Measurements from ENCODE around the gene B4GALT2. TPM values are rescaled to one million over a fixed set of nuclear protein-coding genes. Genes with fewer than 3 reads are reported as not detected.
A peak's percentile ranks its signal among the peaks of the same experiment; 100 is the strongest.

The B4GALT2 gene
- total RNA-seq, 4 donors from 2014 or later: 2.3 to 45.8 (median 18.5) TPM

DNA sequence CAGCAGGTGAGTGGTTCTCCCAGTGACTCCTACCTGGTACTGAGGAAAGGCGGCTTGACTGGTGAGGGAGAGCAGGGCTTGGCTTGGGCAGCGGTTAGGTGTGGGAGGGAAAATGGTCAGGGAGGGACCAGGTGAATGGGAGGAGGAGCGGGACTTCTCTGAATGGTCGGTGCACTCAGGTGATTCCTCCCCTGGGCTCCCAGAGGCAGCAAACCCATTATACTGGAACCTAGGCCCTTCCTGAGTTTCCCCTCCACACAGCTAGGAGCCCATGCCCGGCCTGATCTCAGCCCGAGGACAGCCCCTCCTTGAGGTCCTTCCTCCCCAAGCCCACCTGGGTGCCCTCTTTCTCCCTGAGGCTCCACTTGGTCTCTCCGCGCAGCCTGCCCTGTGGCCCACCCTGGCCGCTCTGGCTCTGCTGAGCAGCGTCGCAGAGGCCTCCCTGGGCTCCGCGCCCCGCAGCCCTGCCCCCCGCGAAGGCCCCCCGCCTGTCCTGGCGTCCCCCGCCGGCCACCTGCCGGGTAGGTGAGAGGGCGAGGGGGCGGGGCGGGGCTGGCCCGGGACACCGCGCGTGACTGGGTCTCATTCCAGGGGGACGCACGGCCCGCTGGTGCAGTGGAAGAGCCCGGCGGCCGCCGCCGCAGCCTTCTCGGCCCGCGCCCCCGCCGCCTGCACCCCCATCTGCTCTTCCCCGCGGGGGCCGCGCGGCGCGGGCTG, 43.1 kb upstream of the B4GALT2 start:
- Histone ChIP-seq H3K27ac (no peak overlapping the region), H3K9me3 (no peaks in the 10 kb centered on the region), H3K4me1 (peaks cover 0 to 11% of the 10 kb centered on the region in 2 donors), H3K4me3 (peak overlapping the region; percentile 13 to 34), H3K36me3 (no peaks in the 10 kb centered on the region), H3K27me3 (no peaks in the 10 kb centered on the region)
- intact Hi-C loops (cut with DNase I; ENCODE audit: low total_unique reads): loop anchor here (5.0 kb wide), 1 partner anchor 174 kb away; no protein-coding TSS in a partner anchor
- no peak for DNase-seq
- TF ChIP-seq, protein P1, sequence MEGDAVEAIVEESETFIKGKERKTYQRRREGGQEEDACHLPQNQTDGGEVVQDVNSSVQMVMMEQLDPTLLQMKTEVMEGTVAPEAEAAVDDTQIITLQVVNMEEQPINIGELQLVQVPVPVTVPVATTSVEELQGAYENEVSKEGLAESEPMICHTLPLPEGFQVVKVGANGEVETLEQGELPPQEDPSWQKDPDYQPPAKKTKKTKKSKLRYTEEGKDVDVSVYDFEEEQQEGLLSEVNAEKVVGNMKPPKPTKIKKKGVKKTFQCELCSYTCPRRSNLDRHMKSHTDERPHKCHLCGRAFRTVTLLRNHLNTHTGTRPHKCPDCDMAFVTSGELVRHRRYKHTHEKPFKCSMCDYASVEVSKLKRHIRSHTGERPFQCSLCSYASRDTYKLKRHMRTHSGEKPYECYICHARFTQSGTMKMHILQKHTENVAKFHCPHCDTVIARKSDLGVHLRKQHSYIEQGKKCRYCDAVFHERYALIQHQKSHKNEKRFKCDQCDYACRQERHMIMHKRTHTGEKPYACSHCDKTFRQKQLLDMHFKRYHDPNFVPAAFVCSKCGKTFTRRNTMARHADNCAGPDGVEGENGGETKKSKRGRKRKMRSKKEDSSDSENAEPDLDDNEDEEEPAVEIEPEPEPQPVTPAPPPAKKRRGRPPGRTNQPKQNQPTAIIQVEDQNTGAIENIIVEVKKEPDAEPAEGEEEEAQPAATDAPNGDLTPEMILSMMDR (IDR thresholded peaks at IDR 0.05): no peak
- no peak for TF ChIP-seq POLR2A (IDR thresholded peaks at IDR 0.05)

DNA sequence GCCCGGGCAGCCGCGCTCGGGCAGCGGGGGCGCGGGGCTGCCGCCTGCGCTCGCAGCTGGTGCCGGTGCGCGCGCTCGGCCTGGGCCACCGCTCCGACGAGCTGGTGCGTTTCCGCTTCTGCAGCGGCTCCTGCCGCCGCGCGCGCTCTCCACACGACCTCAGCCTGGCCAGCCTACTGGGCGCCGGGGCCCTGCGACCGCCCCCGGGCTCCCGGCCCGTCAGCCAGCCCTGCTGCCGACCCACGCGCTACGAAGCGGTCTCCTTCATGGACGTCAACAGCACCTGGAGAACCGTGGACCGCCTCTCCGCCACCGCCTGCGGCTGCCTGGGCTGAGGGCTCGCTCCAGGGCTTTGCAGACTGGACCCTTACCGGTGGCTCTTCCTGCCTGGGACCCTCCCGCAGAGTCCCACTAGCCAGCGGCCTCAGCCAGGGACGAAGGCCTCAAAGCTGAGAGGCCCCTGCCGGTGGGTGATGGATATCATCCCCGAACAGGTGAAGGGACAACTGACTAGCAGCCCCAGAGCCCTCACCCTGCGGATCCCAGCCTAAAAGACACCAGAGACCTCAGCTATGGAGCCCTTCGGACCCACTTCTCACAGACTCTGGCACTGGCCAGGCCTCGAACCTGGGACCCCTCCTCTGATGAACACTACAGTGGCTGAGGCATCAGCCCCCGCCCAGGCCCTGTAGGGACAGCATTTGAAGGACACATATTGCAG, 42.4 kb upstream of the B4GALT2 start:
- peaks cover 0 to 11% of the 10 kb centered on the region in 2 donors for H3K4me1 ChIP-seq
- intact Hi-C loops (cut with DNase I; ENCODE audit: low total_unique reads): loop anchor here (5.0 kb wide), 1 partner anchor 174 kb away; no protein-coding TSS in a partner anchor
- TF ChIP-seq, protein P1 (IDR thresholded peaks at IDR 0.05): no peak
- no peak for TF ChIP-seq POLR2A (IDR thresholded peaks at IDR 0.05)
- H3K9me3 ChIP-seq: no peaks in the 10 kb centered on the region
- H3K27me3 ChIP-seq: no peaks in the 10 kb centered on the region
- no peaks in the 10 kb centered on the region for H3K36me3 ChIP-seq
- DNase-seq: peak in 1 of 2 donors; percentile 35
- peak overlapping the region in 1 of 2 donors; percentile 34 for H3K4me3 ChIP-seq
- H3K27ac ChIP-seq: no peak overlapping the region

DNA sequence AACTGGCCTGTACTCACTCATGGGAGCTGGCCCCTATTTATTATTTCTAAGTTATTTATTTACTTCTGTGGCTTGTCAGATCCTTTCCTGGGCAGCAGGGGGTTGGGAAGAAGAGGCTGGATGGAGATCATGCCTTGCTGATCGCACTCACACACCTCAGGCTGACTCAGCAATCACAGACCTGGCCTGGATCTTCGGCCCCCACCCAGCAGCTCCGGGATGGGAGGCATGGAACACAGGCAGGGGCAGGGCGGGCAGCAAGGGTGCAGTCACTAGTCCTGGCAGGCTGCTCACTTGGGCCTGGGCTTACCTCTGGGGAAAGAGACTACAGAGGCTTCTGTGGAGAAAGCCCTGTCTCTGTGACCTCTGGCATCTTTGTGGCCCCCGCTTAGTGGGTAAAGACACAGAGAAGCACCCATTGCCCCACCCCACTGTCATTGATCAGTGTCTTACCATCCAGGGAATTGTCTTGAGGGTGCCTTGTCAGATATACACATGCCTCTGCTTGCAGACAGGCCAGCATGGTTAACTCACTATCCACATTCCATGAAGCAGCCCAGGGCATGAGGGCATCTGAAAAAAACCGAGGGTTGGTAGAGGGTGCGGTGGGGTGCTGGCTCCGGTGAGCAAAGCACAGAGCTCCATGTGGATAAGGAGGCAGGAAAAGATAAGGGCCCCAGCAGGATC, 41.7 kb upstream of the B4GALT2 start:
- H3K27me3 ChIP-seq: no peaks in the 10 kb centered on the region
- DNase-seq: no peak
- H3K36me3 ChIP-seq: no peaks in the 10 kb centered on the region
- no peak overlapping the region for H3K4me3 ChIP-seq
- no peaks in the 10 kb centered on the region for H3K9me3 ChIP-seq
- intact Hi-C loops (cut with DNase I; ENCODE audit: low total_unique reads): loop anchor here (5.0 kb wide), 1 partner anchor 175 kb away; no protein-coding TSS in a partner anchor
- no peak overlapping the region for H3K27ac ChIP-seq
- TF ChIP-seq POLR2A (IDR thresholded peaks at IDR 0.05): no peak
- TF ChIP-seq, protein P1 (IDR thresholded peaks at IDR 0.05): no peak
- peaks cover 0 to 11% of the 10 kb centered on the region in 2 donors for H3K4me1 ChIP-seq

DNA sequence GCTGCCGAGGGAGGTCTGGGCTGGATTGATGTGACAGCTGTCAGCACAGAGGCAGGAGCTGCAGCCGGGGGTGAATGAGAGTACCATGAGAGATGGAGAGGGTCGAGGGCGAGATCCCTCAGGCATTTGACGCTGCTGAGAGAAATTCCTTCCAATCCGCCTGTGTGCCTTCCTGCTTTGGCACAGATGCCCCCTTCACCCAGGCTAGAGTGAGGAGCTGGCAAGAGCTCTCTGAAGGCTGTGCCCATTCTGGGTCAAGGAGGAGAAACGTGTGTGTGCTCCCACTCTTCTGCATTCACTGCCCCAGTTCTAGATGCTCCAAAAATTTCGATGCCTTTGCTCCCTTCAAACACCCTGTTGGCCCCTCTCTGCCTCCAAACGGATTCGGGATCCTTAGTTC, 40.6 kb upstream of the B4GALT2 start:
- DNase-seq: no peak
- TF ChIP-seq, protein P1 (IDR thresholded peaks at IDR 0.05): no peak
- TF ChIP-seq POLR2A (IDR thresholded peaks at IDR 0.05): no peak
- no peaks in the 10 kb centered on the region for H3K9me3 ChIP-seq
- H3K4me3 ChIP-seq: no peak overlapping the region
- H3K27me3 ChIP-seq: no peaks in the 10 kb centered on the region
- no peaks in the 10 kb centered on the region for H3K36me3 ChIP-seq
- H3K27ac ChIP-seq: no peak overlapping the region
- H3K4me1 ChIP-seq: peaks cover 0 to 4% of the 10 kb centered on the region in 2 donors
- intact Hi-C loops (cut with DNase I; ENCODE audit: low total_unique reads): loop anchor here (5.0 kb wide), 1 partner anchor 176 kb away; no protein-coding TSS in a partner anchor
